ENCODE measurements around the gene PKD2L1. TPM values are rescaled to one million over a fixed set of nuclear protein-coding genes. Genes with fewer than 3 reads are reported as not detected.
"Not testable (repeated sequence)": the region's sequence is repeated elsewhere in the genome, so short reads cannot be mapped to it uniquely, and the experiment has no call there.

Gene PKD2L1
- total RNA-seq, 4 donors from 2014 or later = 0.42 TPM; not detected in 3

GRCh38 chr10:100306861-100307260 lies 23.2 kb downstream of the PKD2L1 start:
- no peaks in the 10 kb centered on the region for H3K4me1 ChIP-seq
- H3K36me3 ChIP-seq = no peaks in the 10 kb centered on the region
- H3K9me3 ChIP-seq = no peaks in the 10 kb centered on the region
- WGBS, 2 donors = 89 to 95% methylated on average over 5 of the region's 5 CpGs
- TF ChIP-seq POLR2A (IDR thresholded peaks at IDR 0.05) (no peak), EP300 (IDR thresholded peaks at IDR 0.05) (no peak)
- TF ChIP-seq, protein P1, sequence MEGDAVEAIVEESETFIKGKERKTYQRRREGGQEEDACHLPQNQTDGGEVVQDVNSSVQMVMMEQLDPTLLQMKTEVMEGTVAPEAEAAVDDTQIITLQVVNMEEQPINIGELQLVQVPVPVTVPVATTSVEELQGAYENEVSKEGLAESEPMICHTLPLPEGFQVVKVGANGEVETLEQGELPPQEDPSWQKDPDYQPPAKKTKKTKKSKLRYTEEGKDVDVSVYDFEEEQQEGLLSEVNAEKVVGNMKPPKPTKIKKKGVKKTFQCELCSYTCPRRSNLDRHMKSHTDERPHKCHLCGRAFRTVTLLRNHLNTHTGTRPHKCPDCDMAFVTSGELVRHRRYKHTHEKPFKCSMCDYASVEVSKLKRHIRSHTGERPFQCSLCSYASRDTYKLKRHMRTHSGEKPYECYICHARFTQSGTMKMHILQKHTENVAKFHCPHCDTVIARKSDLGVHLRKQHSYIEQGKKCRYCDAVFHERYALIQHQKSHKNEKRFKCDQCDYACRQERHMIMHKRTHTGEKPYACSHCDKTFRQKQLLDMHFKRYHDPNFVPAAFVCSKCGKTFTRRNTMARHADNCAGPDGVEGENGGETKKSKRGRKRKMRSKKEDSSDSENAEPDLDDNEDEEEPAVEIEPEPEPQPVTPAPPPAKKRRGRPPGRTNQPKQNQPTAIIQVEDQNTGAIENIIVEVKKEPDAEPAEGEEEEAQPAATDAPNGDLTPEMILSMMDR (IDR thresholded peaks at IDR 0.05) = no peak
- H3K4me3 ChIP-seq = no peak overlapping the region
- H3K27me3 ChIP-seq = peaks cover 0 to 23% of the 10 kb centered on the region in 2 donors
- H3K27ac ChIP-seq = no peak overlapping the region
- DNase-seq (ENCODE audit: low spot score in 2 of 2) = no peak

GRCh38 chr10:100304414-100304813 lies 25.6 kb downstream of the PKD2L1 start:
- H3K27me3 ChIP-seq = peaks cover 0 to 9% of the 10 kb centered on the region in 2 donors
- H3K4me3 ChIP-seq = no peak overlapping the region
- H3K36me3 ChIP-seq = no peaks in the 10 kb centered on the region
- no peaks in the 10 kb centered on the region for H3K4me1 ChIP-seq
- WGBS, 2 donors = 73 to 83% methylated on average over 3 of the region's 3 CpGs
- no peak overlapping the region for H3K27ac ChIP-seq
- no peaks in the 10 kb centered on the region for H3K9me3 ChIP-seq
- no peak for DNase-seq (ENCODE audit: low spot score in 2 of 2)
- TF ChIP-seq EP300 (IDR thresholded peaks at IDR 0.05) (no peak), POLR2A (IDR thresholded peaks at IDR 0.05) (no peak)
- TF ChIP-seq, protein P1 (IDR thresholded peaks at IDR 0.05) = no peak

DNA sequence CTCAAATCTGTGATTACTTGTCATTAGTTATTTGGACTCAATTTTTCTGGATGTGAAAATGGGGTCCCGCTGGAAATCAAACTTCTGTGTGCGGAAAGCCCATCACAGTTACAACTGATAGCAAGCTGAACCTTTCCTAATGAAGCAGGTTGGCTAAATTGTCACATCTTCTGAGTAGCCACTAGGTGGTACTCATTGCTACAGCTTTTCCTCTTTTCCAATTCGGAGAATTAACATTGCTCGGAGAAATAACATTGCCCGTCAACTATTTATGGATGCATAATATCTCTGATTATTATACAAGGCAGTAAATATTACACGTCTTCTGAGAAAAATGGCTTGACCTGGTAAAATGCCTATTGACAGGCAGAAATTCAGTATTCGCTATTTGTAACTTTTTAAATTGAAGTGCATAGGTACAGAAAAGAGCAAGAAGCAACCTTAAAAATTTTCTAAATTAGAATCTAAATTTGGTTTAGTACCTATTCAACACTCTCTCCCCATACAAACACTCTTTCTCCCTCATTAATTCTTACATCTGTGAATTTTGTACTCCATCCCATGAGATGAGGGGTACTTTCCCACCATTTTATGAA lies 26.2 kb downstream of the PKD2L1 start:
- TF ChIP-seq EP300 (IDR thresholded peaks at IDR 0.05) = no peak
- TF ChIP-seq POLR2A (IDR thresholded peaks at IDR 0.05) = no peak
- TF ChIP-seq, protein P1 (IDR thresholded peaks at IDR 0.05) = peak; percentile 34 to 58 (median 50)
- H3K27ac ChIP-seq = no peak overlapping the region

GRCh38 chr10:100301123-100301522 lies 28.9 kb downstream of the PKD2L1 start:
- H3K36me3 ChIP-seq; DNase-seq (ENCODE audit: low spot score in 2 of 2); H3K27ac ChIP-seq; H3K4me1 ChIP-seq; H3K9me3 ChIP-seq; H3K27me3 ChIP-seq; H3K4me3 ChIP-seq: not testable (repeated sequence)
- WGBS, 2 donors = 53 to 54% methylated on average over 5 of the region's 5 CpGs

More for the DNA sequence above, 26.2 kb downstream of the PKD2L1 start:
- Histone ChIP-seq H3K9me3 (no peaks in the 10 kb centered on the region), H3K36me3 (no peaks in the 10 kb centered on the region), H3K27me3 (peaks cover 0 to 9% of the 10 kb centered on the region in 2 donors), H3K4me1 (no peaks in the 10 kb centered on the region), H3K4me3 (no peak overlapping the region)
- 25 to 27% methylated on average over 7 of the region's 7 CpGs for WGBS, 2 donors
- DNase-seq (ENCODE audit: low spot score in 2 of 2) = no peak

DNA sequence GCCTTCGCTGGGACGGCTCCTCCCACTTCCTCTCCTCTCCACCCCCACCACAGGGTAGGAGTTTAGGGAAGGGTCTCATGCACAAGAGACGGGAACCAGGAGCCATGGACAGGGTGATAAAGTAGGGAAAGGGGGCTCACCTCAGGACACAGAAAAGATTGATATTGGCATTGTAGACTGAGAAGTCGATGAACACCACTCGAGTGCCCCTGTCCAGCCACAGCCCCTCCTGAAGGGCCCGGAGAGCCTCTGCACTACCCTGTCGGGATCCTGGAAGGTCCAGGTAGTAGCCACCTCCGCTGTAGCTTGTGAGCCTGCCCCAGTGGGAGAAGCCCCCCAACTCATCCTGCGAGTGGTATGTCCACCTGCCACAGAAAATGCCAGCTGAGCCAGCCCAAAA lies 32.8 kb downstream of the PKD2L1 start:
- no peaks in the 10 kb centered on the region for H3K36me3 ChIP-seq
- no peak overlapping the region for H3K4me3 ChIP-seq
- H3K27me3 ChIP-seq = no peaks in the 10 kb centered on the region
- peaks cover 0 to 8% (median 0%) of the 10 kb centered on the region in 4 donors for H3K4me1 ChIP-seq
- no peak overlapping the region for H3K27ac ChIP-seq
- H3K9me3 ChIP-seq = no peaks in the 10 kb centered on the region
- TF ChIP-seq EP300 (IDR thresholded peaks at IDR 0.05) (no peak), POLR2A (IDR thresholded peaks at IDR 0.05) (no peak)
- TF ChIP-seq, protein P1 (IDR thresholded peaks at IDR 0.05) = no peak
- DNase-seq (ENCODE audit: low spot score in 2 of 2) = no peak
- 71% methylated on average over 8 to 9 of the region's 9 CpGs for WGBS, 2 donors
